Esophagus muscularis mucosa (tissue), 4 donors: ENCODE results near the gene RAB44.

Experiments used
- EP300 ChIP-seq: sonication (generic); formaldehyde crosslinking; IDR thresholded peaks from one replicate; pipeline ENCODE4 v1.6.1; 2017; ENCODE audit warnings: antibody characterized with exemption
- POLR2AphosphoS5 ChIP-seq, 2 donors: sonication (generic); formaldehyde crosslinking; IDR thresholded peaks; one replicate each; pipeline ENCODE4 v1.6.1; 2017; ENCODE audit warnings: antibody characterized with exemption in 2 of 2
- TF ChIP-seq, protein P1 (sequence below), 3 experiments: fragments of 200-600 bp in 2 of 3; fragments of 450-650 bp in 1 of 3; sonication (generic) in 2 of 3; IDR thresholded peaks; one replicate each; pipeline ENCODE4 v1.5.1; 2017 to 2019; ENCODE audit warnings: antibody characterized with exemption in 3 of 3, mild to moderate bottlenecking in 2 of 3, moderate library complexity in 1 of 3

DNA sequence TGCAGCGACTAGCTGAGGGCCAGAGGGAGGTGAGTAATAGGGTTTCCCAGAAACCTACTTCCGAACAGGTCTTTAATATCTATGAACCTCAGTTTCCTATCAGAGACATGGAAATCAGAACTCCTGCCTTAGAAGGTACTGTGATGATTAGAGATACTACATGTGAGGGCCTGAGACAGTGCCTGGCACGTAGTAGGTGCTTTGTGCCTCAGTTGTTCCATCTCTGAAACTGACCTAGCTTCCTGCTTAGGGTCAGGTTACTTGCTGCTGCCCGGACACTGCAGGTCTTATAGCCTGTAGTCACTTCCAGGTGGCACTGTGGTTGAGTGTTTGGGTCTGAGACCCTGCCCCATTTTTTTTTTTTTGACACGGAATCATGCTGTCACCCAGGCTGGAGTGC, 20.9 kb downstream of the RAB44 start:
- TF ChIP-seq, protein P1, sequence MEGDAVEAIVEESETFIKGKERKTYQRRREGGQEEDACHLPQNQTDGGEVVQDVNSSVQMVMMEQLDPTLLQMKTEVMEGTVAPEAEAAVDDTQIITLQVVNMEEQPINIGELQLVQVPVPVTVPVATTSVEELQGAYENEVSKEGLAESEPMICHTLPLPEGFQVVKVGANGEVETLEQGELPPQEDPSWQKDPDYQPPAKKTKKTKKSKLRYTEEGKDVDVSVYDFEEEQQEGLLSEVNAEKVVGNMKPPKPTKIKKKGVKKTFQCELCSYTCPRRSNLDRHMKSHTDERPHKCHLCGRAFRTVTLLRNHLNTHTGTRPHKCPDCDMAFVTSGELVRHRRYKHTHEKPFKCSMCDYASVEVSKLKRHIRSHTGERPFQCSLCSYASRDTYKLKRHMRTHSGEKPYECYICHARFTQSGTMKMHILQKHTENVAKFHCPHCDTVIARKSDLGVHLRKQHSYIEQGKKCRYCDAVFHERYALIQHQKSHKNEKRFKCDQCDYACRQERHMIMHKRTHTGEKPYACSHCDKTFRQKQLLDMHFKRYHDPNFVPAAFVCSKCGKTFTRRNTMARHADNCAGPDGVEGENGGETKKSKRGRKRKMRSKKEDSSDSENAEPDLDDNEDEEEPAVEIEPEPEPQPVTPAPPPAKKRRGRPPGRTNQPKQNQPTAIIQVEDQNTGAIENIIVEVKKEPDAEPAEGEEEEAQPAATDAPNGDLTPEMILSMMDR (IDR thresholded peaks at IDR 0.05): no peak
- no peak for TF ChIP-seq EP300
- no peak for TF ChIP-seq POLR2AphosphoS5 (IDR thresholded peaks at IDR 0.05)
